DND-41 (cell line): ENCODE results near the gene PAQR4.
A peak's percentile ranks its signal among the peaks of the same experiment; 100 is the strongest.

Experiments used
- ATAC-seq: fragments of 200-7000 bp; cut with Tn5 transposase; 3 replicates; pipeline ENCODE4 v1.9.1; 2021; ENCODE audit warnings: low read depth; ENCODE audit not compliant: insufficient read depth
- DNase-seq: peaks from one replicate; pipeline ENCODE4 v3.0.0-alpha.2; 2020
- H2AFZ ChIP-seq: 2 replicates; pipeline ENCODE4 v1.6.0; 2012; ENCODE audit warnings: low read depth, low read length
- H3K27ac ChIP-seq: 2 replicates; pipeline ENCODE4 v1.5.1; 2012; ENCODE audit warnings: low read length, inconsistent platforms
- H3K27me3 ChIP-seq: fragments of 200-600 bp; sonication (generic); 2 replicates; pipeline ENCODE4 v1.6.0; 2012; ENCODE audit warnings: low read length, mild to moderate bottlenecking, inconsistent platforms; ENCODE audit not compliant: insufficient read depth, poor library complexity
- H3K36me3 ChIP-seq: 2 replicates; pipeline ENCODE4 v1.5.1; 2012; ENCODE audit warnings: low read length, inconsistent platforms; ENCODE audit not compliant: insufficient read depth
- H3K4me1 ChIP-seq: 2 replicates; pipeline ENCODE4 v1.5.1; 2012; ENCODE audit warnings: mild to moderate bottlenecking, low read length; ENCODE audit not compliant: insufficient read depth
- H3K4me2 ChIP-seq: 2 replicates; pipeline ENCODE4 v1.6.0; 2012; ENCODE audit warnings: mild to moderate bottlenecking, moderate library complexity, low read length, inconsistent platforms; ENCODE audit not compliant: insufficient read depth
- H3K4me3 ChIP-seq, 2 experiments: fragments of 200-600 bp in 1 of 2; shearing (Covaris generic) in 1 of 2; 2 replicates each; pipeline ENCODE4 v1.5.1; 2012 to 2016; ENCODE audit warnings: inconsistent platforms in 2 of 2, low read length in 2 of 2, mild to moderate bottlenecking in 2 of 2, low read depth in 1 of 2, moderate library complexity in 1 of 2
- H3K79me2 ChIP-seq: 2 replicates; pipeline ENCODE4 v1.6.0; 2012; ENCODE audit warnings: low read length, inconsistent platforms; ENCODE audit not compliant: insufficient read depth
- H3K9ac ChIP-seq: 2 replicates; pipeline ENCODE4 v1.6.0; 2012; ENCODE audit warnings: low read depth, mild to moderate bottlenecking, inconsistent platforms, low read length, moderate library complexity
- H3K9me3 ChIP-seq: 2 replicates; pipeline ENCODE4 v1.5.1; 2012; ENCODE audit warnings: low read length, moderate library complexity, mild to moderate bottlenecking, inconsistent platforms; ENCODE audit not compliant: insufficient read depth, severe bottlenecking
- H4K20me1 ChIP-seq: 2 replicates; pipeline ENCODE4 v1.6.0; 2012; ENCODE audit warnings: low read length; ENCODE audit not compliant: insufficient read depth
- CTCF ChIP-seq: IDR thresholded peaks from 2 replicates; pipeline ENCODE4 v1.5.1; 2012; ENCODE audit warnings: borderline replicate concordance, low read length, moderate library complexity, mild to moderate bottlenecking; ENCODE audit not compliant: poor library complexity, severe bottlenecking; ENCODE audit errors: extremely low read depth
- EZH2 ChIP-seq: IDR thresholded peaks from 3 replicates; pipeline ENCODE4 v1.6.1; 2012; ENCODE audit warnings: borderline replicate concordance, low read depth, mild to moderate bottlenecking, moderate library complexity, low read length, inconsistent platforms; ENCODE audit not compliant: severe bottlenecking

The PAQR4 gene

GRCh38 chr16:3008690-3009037 lies 39.5 kb downstream of the PAQR4 start:
- DNase-seq (no peak), ATAC-seq (no peak)
- no peak for TF ChIP-seq CTCF
- TF ChIP-seq EZH2 = no peak
- H3K27me3 ChIP-seq = no peaks in the 10 kb centered on the region
- no peaks in the 10 kb centered on the region for H3K79me2 ChIP-seq
- peaks cover 41% of the 10 kb centered on the region for H3K4me1 ChIP-seq
- no peak overlapping the region for H3K27ac ChIP-seq
- H2AFZ ChIP-seq = no peak overlapping the region
- peaks cover 5% of the 10 kb centered on the region; the same call in 1 of the 2 replicates for H4K20me1 ChIP-seq
- no peaks in the 10 kb centered on the region for H3K36me3 ChIP-seq
- peak overlapping the region in 1 of 2 experiments; percentile 1; a peak in 1 of 4 replicates for H3K4me3 ChIP-seq
- no peaks in the 10 kb centered on the region for H3K9me3 ChIP-seq
- peak overlapping the region; percentile 48 for H3K4me2 ChIP-seq
- no peak overlapping the region for H3K9ac ChIP-seq

GRCh38 chr16:3009568-3010390 lies 40.6 kb downstream of the PAQR4 start:
- Histone ChIP-seq H3K4me1 (peaks cover 39% of the 10 kb centered on the region), H3K36me3 (no peaks in the 10 kb centered on the region), H3K4me2 (no peak overlapping the region), H3K27ac (no peak overlapping the region), H3K4me3 (no peak overlapping the region), H3K79me2 (no peaks in the 10 kb centered on the region), H3K27me3 (no peaks in the 10 kb centered on the region), H4K20me1 (peaks cover 5% of the 10 kb centered on the region; the same call in 1 of the 2 replicates), H3K9ac (no peak overlapping the region), H3K9me3 (no peaks in the 10 kb centered on the region), H2AFZ (no peak overlapping the region)
- DNase-seq (no peak), ATAC-seq (no peak)
- TF ChIP-seq EZH2 = no peak
- TF ChIP-seq CTCF = no peak

GRCh38 chr16:3010510-3010909 lies 41.4 kb downstream of the PAQR4 start:
- no peaks in the 10 kb centered on the region for H3K79me2 ChIP-seq
- ATAC-seq (no peak), DNase-seq (no peak)
- no peaks in the 10 kb centered on the region for H3K36me3 ChIP-seq
- TF ChIP-seq EZH2 = no peak
- TF ChIP-seq CTCF = no peak
- H4K20me1 ChIP-seq = peaks cover 5% of the 10 kb centered on the region; the same call in 1 of the 2 replicates
- H3K4me3 ChIP-seq = no peak overlapping the region
- no peak overlapping the region for H2AFZ ChIP-seq
- no peak overlapping the region for H3K27ac ChIP-seq
- no peak overlapping the region for H3K4me2 ChIP-seq
- peaks cover 35% of the 10 kb centered on the region for H3K4me1 ChIP-seq
- H3K27me3 ChIP-seq = no peaks in the 10 kb centered on the region
- no peaks in the 10 kb centered on the region for H3K9me3 ChIP-seq
- H3K9ac ChIP-seq = no peak overlapping the region

- no peak overlapping the region for H2AFZ ChIP-seq
- no peak overlapping the region for H3K4me2 ChIP-seq
- no peak for DNase-seq
These were observed 43.1 kb downstream of the PAQR4 start for GRCh38 chr16:3012246-3012645.

More at GRCh38 chr16:3012246-3012645, 43.1 kb downstream of the PAQR4 start:
- Histone ChIP-seq H3K9me3 (no peaks in the 10 kb centered on the region), H3K9ac (no peak overlapping the region), H3K4me1 (peaks cover 21% of the 10 kb centered on the region), H3K36me3 (no peaks in the 10 kb centered on the region), H3K79me2 (no peaks in the 10 kb centered on the region), H4K20me1 (no peaks in the 10 kb centered on the region; the same call in 1 of the 2 replicates), H3K4me3 (no peak overlapping the region), H3K27ac (no peak overlapping the region), H3K27me3 (no peaks in the 10 kb centered on the region)
- no peak for TF ChIP-seq CTCF
- no peak for TF ChIP-seq EZH2
- no peak for ATAC-seq
